GM23338 (cell line): ENCODE results near the gene CACNA1C. TPM values are rescaled to one million over a fixed set of nuclear protein-coding genes. Genes with fewer than 3 reads are reported as not detected.
A peak's percentile ranks its signal among the peaks of the same experiment; 100 is the strongest.

Experiments used
- ATAC-seq: fragments of 200-7000 bp; cut with Tn5 transposase; 3 replicates; pipeline ENCODE4 v1.9.1; 2020
- DNase-seq: peaks from one replicate; pipeline ENCODE4 v3.0.0-alpha.2; 2015; ENCODE audit warnings: low spot score
- H2AFZ ChIP-seq: fragments of 200-600 bp; sonication (generic); 2 replicates; pipeline ENCODE4 v1.8.0; 2016; ENCODE audit warnings: antibody characterized with exemption, mild to moderate bottlenecking, moderate library complexity
- H3F3A ChIP-seq: fragments of 200-600 bp; sonication (generic); replicated peaks from 2 replicates; pipeline ENCODE4 v1.8.0; 2017; ENCODE audit warnings: antibody characterized with exemption, mixed run types, low read depth
- H3K27ac ChIP-seq: fragments of 200-600 bp; sonication (generic); 2 replicates; pipeline ENCODE4 v1.6.1; 2016; ENCODE audit warnings: low read depth
- H3K27me3 ChIP-seq: fragments of 200-600 bp; sonication (generic); 2 replicates; pipeline ENCODE4 v1.8.0; 2016; ENCODE audit warnings: mild to moderate bottlenecking, mixed run types, moderate library complexity; ENCODE audit not compliant: insufficient read depth
- H3K36me3 ChIP-seq: fragments of 200-600 bp; sonication (generic); 2 replicates; pipeline ENCODE4 v1.8.0; 2016; ENCODE audit warnings: mild to moderate bottlenecking; ENCODE audit not compliant: insufficient read depth
- H3K4me1 ChIP-seq: fragments of 200-600 bp; sonication (generic); 2 replicates; pipeline ENCODE4 v1.8.0; 2016; ENCODE audit warnings: mild to moderate bottlenecking, moderate library complexity; ENCODE audit not compliant: insufficient read depth
- H3K4me2 ChIP-seq: fragments of 200-600 bp; sonication (generic); 2 replicates; pipeline ENCODE4 v1.7.1; 2017; ENCODE audit warnings: mixed run types
- H3K4me3 ChIP-seq: fragments of 200-600 bp; sonication (generic); 2 replicates; pipeline ENCODE4 v1.6.1; 2016; ENCODE audit warnings: mixed run types
- H3K79me2 ChIP-seq: fragments of 200-600 bp; sonication (generic); replicated peaks from 2 replicates; pipeline ENCODE4 v1.8.0; 2017; ENCODE audit warnings: mild to moderate bottlenecking; ENCODE audit not compliant: insufficient read depth
- H3K9me2 ChIP-seq: fragments of 200-600 bp; sonication (generic); 2 replicates; pipeline ENCODE4 v1.8.0; 2017; ENCODE audit not compliant: insufficient read depth
- H4K20me1 ChIP-seq: fragments of 200-600 bp; sonication (generic); replicated peaks from 2 replicates; pipeline ENCODE4 v1.8.0; 2017; ENCODE audit warnings: mild to moderate bottlenecking; ENCODE audit not compliant: insufficient read depth
- H3K27ac Mint-ChIP-seq: 2 replicates; pipeline ENCODE4 v1.8.0; 2020; ENCODE audit warnings: inconsistent platforms, mild to moderate bottlenecking, moderate library complexity, mixed read lengths
- H3K27me3 Mint-ChIP-seq: 3 replicates; pipeline ENCODE4 v1.8.0; 2022; ENCODE audit warnings: low read depth, mild to moderate bottlenecking, moderate library complexity, mixed read lengths, inconsistent platforms; ENCODE audit not compliant: insufficient read depth, poor library complexity
- H3K36me3 Mint-ChIP-seq: 3 replicates; pipeline ENCODE4 v1.8.0; 2021; ENCODE audit warnings: low read depth, mild to moderate bottlenecking, inconsistent platforms, moderate library complexity, mixed read lengths
- H3K4me1 Mint-ChIP-seq: 3 replicates; pipeline ENCODE4 v1.8.0; 2020; ENCODE audit warnings: mild to moderate bottlenecking, inconsistent platforms, mixed read lengths
- H3K4me3 Mint-ChIP-seq: 3 replicates; pipeline ENCODE4 v1.8.0; 2021; ENCODE audit warnings: moderate library complexity, mild to moderate bottlenecking, inconsistent platforms, mixed read lengths
- H3K9me3 Mint-ChIP-seq: 3 replicates; pipeline ENCODE4 v1.8.0; 2020; ENCODE audit warnings: moderate library complexity, mild to moderate bottlenecking, inconsistent platforms, mixed read lengths
- CREB1 ChIP-seq: fragments of 250-450 bp; sonication (Bioruptor Pico); IDR thresholded peaks from 2 replicates; pipeline ENCODE4 v1.5.0; 2020; ENCODE audit warnings: low read depth, mild to moderate bottlenecking, moderate library complexity
- CTCF ChIP-seq, 2 experiments: fragments of 200-600 bp in 1 of 2; sonication (generic) in 1 of 2; conservative IDR thresholded peaks; 2 replicates each; pipeline versions ENCODE4 v1.5.1 to v1.6.1; 2016 to 2017; ENCODE audit warnings: antibody characterized with exemption in 2 of 2, low read depth in 2 of 2, mild to moderate bottlenecking in 2 of 2, moderate library complexity in 1 of 2
- ETS1 ChIP-seq: IDR thresholded peaks from 2 replicates; pipeline ENCODE4 v1.6.1; 2016; ENCODE audit warnings: antibody characterized with exemption
- EZH2 ChIP-seq: fragments of 200-600 bp; sonication (generic); IDR thresholded peaks from one replicate; pipeline ENCODE4 v1.8.0; 2017; ENCODE audit warnings: antibody characterized with exemption, mild to moderate bottlenecking, low read depth; ENCODE audit not compliant: unreplicated experiment
- EZH2phosphoT487 ChIP-seq: fragments of 200-600 bp; sonication (generic); IDR thresholded peaks from one replicate; pipeline ENCODE4 v1.8.1; 2018; ENCODE audit warnings: antibody characterized with exemption; ENCODE audit not compliant: unreplicated experiment
- JUNB ChIP-seq: IDR thresholded peaks from one replicate; pipeline ENCODE4 v1.6.1; 2016; ENCODE audit warnings: antibody characterized with exemption; ENCODE audit not compliant: unreplicated experiment
- NANOG ChIP-seq: IDR thresholded peaks from 2 replicates; pipeline ENCODE4 v1.6.1; 2016; ENCODE audit warnings: antibody characterized with exemption, borderline replicate concordance
- POLR2AphosphoS5 ChIP-seq: IDR thresholded peaks from 2 replicates; pipeline ENCODE4 v1.6.1; 2016; ENCODE audit warnings: antibody characterized with exemption, low read depth
- REST ChIP-seq: IDR thresholded peaks from one replicate; pipeline ENCODE4 v1.6.1; 2018; ENCODE audit warnings: antibody characterized with exemption; ENCODE audit not compliant: unreplicated experiment
- STAT1 ChIP-seq: IDR thresholded peaks from one replicate; pipeline ENCODE4 v1.6.1; 2016; ENCODE audit warnings: antibody characterized with exemption; ENCODE audit not compliant: unreplicated experiment
- ZNF114 ChIP-seq: fragments of 250-450 bp; sonication (Bioruptor Pico); IDR thresholded peaks from 2 replicates; pipeline ENCODE4 v1.5.0; 2020; ENCODE audit warnings: mild to moderate bottlenecking, moderate library complexity
- ZNF331 ChIP-seq: fragments of 250-450 bp; sonication (Bioruptor Pico); IDR thresholded peaks from 2 replicates; pipeline ENCODE4 v1.5.0; 2020; ENCODE audit warnings: low read depth, mild to moderate bottlenecking, moderate library complexity
- ZNF462 ChIP-seq: fragments of 250-450 bp; sonication (Bioruptor Pico); IDR thresholded peaks from 2 replicates; pipeline ENCODE4 v1.5.0; 2020; ENCODE audit warnings: mild to moderate bottlenecking, moderate library complexity
- polyA plus RNA-seq: library from polyadenylated mRNA; unstranded; fragments of >200 nt; fragmentation: Nextera tagmentation; extraction: Ambion mirVana; gene quantifications from 2 replicates; pipeline ENCODE4 v1.2.1, GENCODE V29; 2016
- total RNA-seq: library from RNA; depleted of rRNA; stranded (reverse); fragments of >200 nt; shearing (Covaris generic); gene quantifications from 2 replicates; pipeline ENCODE4 v1.2.3, GENCODE V29; 2014

The CACNA1C gene
- total and polyA plus RNA-seq, 2 experiments from 2014 or later, result 0.78 to 2.1 TPM

- Mint-ChIP-seq H3K27ac (peak overlapping the region; percentile 32; the same call in 1 of the 2 replicates), H3K27me3 (peaks cover 4% of the 10 kb centered on the region), H3K4me3 (no peak overlapping the region), H3K4me1 (peaks cover 12% of the 10 kb centered on the region), H3K36me3 (peaks cover 9% of the 10 kb centered on the region), H3K9me3 (peaks cover 10% of the 10 kb centered on the region)
- DNase-seq (no peak), ATAC-seq (no peak)
- Histone ChIP-seq H3K4me2 (no peak overlapping the region), H3K9me2 (no peaks in the 10 kb centered on the region), H3K4me3 (no peak overlapping the region), H3K27ac (no peak overlapping the region), H4K20me1 (no peaks in the 10 kb centered on the region), H3F3A (no peaks in the 10 kb centered on the region), H3K27me3 (no peaks in the 10 kb centered on the region), H3K79me2 (no peaks in the 10 kb centered on the region), H3K4me1 (no peaks in the 10 kb centered on the region), H2AFZ (no peak overlapping the region), H3K36me3 (no peaks in the 10 kb centered on the region)
- TF ChIP-seq CTCF (conservative IDR thresholded peaks at IDR 0.05; ENCODE audit: low read depth in 2 of 2) (no peak), ZNF462 (no peak), ZNF114 (CRISPR knock-in tag) (no peak), EZH2phosphoT487 (no peak), REST (no peak), NANOG (no peak), ZNF331 (CRISPR knock-in tag) (no peak), ETS1 (no peak), STAT1 (no peak), POLR2AphosphoS5 (no peak), EZH2 (no peak), JUNB (no peak), CREB1 (CRISPR knock-in tag) (no peak)
Observed at GRCh38 chr12:2363836-2364609, 311.2 kb downstream of the CACNA1C start.
